KOPT-K1 (cell line): Measurements from ENCODE around the gene CD1D.
"Not testable (repeated sequence)": the region's sequence is repeated elsewhere in the genome, so short reads cannot be mapped to it uniquely, and the experiment has no call there.

Experiments
- H3K27ac ChIP-seq: fragments of 200-600 bp; sonication (generic); 2 replicates; pipeline ENCODE4 v1.5.1; 2016; ENCODE audit warnings: antibody characterized with exemption, mild to moderate bottlenecking, low read depth, low read length; ENCODE audit not compliant: poor library complexity, severe bottlenecking
- H3K36me3 ChIP-seq: fragments of 200-600 bp; sonication (generic); 2 replicates; pipeline ENCODE4 v1.5.1; 2017; ENCODE audit warnings: antibody characterized with exemption, mild to moderate bottlenecking, low read length, moderate library complexity; ENCODE audit not compliant: insufficient read depth
- H3K9me3 ChIP-seq: fragments of 200-600 bp; sonication (generic); 2 replicates; pipeline ENCODE4 v1.5.1; 2017; ENCODE audit warnings: antibody characterized with exemption, low read length, mild to moderate bottlenecking; ENCODE audit not compliant: insufficient read depth, poor library complexity, severe bottlenecking

The CD1D gene

DNA sequence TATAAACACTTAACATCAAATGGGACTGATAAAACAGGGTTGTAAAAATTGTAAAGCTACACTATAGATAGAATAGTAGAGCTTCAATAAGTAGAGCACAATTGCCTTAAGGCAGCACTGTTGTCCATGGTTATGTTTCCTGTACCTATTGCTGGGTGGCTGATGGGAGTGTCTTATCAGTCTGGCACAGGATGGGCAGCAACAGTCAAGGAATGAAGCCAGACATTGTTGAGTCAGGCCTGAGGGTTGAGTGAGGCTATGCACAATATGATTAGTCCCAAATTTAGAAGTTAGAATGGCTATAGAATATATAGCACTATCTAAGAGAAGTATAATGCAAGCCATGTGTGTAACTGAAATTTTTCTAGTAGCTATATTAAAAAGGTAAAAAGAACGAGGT lies 25.0 kb upstream of the CD1D start:
- H3K9me3 ChIP-seq = no peaks in the 10 kb centered on the region
- H3K27ac ChIP-seq = no peak overlapping the region
- H3K36me3 ChIP-seq = no peaks in the 10 kb centered on the region

DNA sequence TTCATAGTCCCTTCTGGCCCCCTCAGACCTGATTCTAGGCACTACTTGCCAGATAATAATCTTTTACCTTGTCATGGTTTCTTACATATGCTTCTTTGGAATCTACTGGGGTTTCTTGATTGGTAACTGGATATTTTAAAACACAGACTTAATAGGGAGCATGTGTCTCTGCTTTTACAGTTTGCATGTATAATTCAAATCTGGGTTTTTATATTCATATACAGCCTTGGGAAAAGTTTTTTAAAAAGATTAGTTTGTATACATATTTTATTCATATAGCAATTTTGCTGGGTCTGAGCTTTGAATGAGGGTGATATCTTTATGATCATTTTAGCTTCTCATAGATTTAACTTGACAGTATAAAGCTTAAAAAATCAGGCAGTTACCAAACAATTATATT lies 21.1 kb upstream of the CD1D start:
- no peaks in the 10 kb centered on the region for H3K9me3 ChIP-seq
- no peak overlapping the region for H3K27ac ChIP-seq

GRCh38 chr1:158161446-158161845 lies 19.2 kb upstream of the CD1D start:
- Histone ChIP-seq H3K9me3 (peaks cover 8% of the 10 kb centered on the region), H3K27ac (no peak overlapping the region), H3K36me3 (no peaks in the 10 kb centered on the region)

More for the DNA sequence above, 21.1 kb upstream of the CD1D start:
- H3K36me3 ChIP-seq = no peaks in the 10 kb centered on the region

DNA sequence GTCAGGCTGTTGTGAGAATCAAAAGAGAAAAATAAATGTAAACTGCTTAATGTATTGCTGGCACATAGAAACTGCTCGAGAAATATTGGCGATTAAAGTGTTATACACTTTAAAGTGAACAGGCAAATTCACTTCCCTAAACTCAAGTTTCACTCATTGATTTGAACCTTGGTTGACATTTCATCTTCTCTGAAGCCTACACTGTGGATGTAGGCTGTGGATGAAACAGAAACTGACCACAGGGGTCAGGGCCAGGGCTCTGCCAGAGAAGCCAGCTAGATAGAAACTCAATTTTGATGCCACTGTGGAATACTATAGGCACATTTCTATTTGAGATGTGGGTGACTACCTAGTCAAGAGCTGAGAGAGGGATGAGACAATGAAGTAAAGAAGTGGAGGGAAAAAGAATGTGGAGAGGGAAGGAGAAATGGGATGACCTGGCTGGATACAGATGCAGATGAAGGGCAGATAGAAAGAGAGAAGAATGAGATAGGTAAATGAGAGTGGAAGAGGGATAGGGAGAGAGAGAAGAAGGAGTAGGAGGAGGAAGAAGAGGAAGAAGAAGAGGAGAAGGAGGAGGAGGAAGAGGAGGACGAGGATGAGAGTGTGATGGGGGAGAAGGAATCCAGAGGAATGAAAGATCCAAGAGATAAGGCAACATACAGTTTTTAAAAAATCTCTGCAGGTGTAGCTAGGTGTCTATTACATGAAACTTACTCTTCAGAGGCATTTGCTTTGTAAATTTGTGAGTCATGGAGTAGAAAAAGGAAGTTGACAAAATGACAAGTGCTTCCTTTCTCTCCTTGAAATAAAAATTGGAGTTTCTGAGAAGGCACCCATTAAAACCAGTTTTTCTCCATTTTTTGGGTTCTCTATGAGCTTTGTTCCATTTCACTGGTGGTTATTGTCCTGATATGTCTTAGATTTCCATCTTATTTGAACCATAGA lies 17.4 kb upstream of the CD1D start:
- Histone ChIP-seq H3K36me3 (no peaks in the 10 kb centered on the region), H3K9me3 (peaks cover 8% of the 10 kb centered on the region), H3K27ac (no peak overlapping the region)

- H3K36me3 ChIP-seq = no peaks in the 10 kb centered on the region
- H3K27ac ChIP-seq = no peak overlapping the region
- peaks cover 8% of the 10 kb centered on the region for H3K9me3 ChIP-seq
Measured at GRCh38 chr1:158169105-158169504, 11.6 kb upstream of the CD1D start.

DNA sequence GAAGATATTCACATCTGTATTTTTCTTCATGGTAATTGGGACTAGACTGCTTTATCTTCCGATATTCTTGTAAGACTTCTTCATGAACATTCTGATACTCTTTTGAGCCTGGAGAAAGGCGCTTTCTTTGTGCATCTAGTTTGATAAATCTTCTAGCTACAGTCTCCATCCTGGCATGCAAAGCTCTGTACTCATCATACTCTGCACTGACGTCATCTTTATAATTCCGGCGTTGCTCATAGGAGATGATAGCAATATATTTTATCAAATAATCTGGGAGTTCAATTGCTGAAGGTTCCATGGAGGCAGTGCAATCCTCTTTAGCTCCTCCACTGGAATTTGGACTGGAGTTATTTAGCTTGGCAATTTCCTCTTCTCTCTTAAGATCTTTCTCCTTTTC lies 4.8 kb upstream of the CD1D start:
- H3K27ac ChIP-seq, H3K36me3 ChIP-seq, H3K9me3 ChIP-seq: not testable (repeated sequence)

GRCh38 chr1:158176399-158176798 lies 4.3 kb upstream of the CD1D start:
- no peaks in the 10 kb centered on the region for H3K9me3 ChIP-seq
- H3K36me3 ChIP-seq = no peaks in the 10 kb centered on the region
- no peak overlapping the region for H3K27ac ChIP-seq

DNA sequence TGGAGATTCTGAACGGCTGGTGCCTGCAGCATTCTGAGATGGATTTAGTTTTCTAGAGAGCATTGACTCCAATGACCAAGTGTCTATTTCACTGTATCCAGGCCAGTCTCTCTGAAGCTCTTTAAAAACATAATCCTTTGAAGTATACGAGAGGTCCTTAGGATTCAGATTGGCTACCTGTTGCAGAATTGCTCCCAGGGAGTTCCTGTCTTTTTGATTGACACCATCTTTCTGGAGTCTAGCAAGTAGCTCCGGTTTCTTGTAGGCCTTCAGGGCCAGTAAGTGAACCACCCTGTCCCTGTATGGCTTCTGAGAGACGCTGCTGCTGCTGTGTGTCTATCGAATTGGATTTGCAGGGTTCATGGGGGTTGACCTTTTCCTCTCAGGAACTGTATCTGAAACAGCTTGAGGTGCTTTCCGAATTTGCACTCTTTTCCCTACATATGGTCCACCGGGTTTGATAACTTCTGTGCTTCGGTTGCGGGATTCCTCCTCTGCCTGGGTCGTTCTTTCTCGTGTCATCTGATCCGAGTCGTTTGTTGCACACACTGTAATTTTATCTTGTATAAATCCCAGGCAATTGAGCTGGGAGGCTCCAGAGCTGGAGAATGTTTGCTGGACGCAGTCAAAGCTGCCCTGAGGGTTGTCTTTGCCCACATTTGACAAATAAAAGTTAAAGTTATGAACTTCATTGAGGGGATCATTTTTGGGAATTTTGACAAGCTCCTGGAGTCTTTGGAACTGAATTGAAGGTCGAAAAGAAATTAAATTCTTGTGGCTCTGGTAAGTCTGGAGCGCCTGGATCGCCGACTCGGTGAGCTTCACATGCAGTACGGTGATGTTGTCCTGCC lies 3.6 kb upstream of the CD1D start:
- not testable (repeated sequence) for H3K27ac ChIP-seq, H3K36me3 ChIP-seq, H3K9me3 ChIP-seq

DNA sequence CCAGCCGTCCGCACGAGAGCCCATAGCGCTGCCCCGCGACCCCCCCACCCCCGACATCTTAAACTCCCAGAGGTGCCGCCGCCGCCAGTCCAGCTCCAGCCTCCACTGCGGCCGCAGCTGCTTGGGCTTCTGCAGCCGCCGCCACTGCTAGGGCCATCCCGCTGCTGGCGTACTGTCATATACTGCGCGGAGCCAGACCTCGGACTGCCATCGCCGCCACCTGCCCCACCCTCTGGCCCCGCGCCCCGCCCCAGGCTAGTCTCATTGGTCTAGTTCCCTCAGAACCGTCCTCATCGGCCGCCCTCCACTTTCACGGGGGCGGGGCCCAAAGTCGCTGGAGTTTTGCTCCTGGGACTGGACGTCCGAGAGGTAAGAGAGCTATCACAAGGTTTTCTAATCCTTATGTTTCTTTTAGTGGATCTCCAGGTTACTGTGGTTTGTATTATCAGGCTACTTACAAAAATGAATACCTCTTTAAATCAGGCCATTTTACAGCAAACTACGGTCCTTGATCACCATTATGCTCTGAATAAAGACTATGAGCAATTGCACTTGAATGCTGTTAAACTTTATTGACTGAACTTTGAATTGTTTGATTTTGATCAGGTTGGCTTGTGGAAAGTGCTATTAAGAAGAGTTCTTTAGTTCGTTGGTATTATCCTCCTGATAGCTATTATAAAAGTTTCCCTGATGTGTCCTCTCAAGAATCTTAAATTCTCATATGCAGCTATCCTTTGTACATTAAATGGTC lies 2.8 kb upstream of the CD1D start:
- H3K27ac ChIP-seq = no peak overlapping the region
- H3K36me3 ChIP-seq = no peaks in the 10 kb centered on the region
- H3K9me3 ChIP-seq = no peaks in the 10 kb centered on the region

GRCh38 chr1:158179301-158180041 lies 1.2 kb upstream of the CD1D start:
- Histone ChIP-seq H3K9me3 (no peaks in the 10 kb centered on the region), H3K27ac (peak overlapping the region; percentile 15), H3K36me3 (no peaks in the 10 kb centered on the region)

GRCh38 chr1:158181577-158181922 lies 855 bp downstream of the CD1D start:
- H3K36me3 ChIP-seq = no peaks in the 10 kb centered on the region
- no peaks in the 10 kb centered on the region for H3K9me3 ChIP-seq
- H3K27ac ChIP-seq = peak overlapping the region; percentile 66

DNA sequence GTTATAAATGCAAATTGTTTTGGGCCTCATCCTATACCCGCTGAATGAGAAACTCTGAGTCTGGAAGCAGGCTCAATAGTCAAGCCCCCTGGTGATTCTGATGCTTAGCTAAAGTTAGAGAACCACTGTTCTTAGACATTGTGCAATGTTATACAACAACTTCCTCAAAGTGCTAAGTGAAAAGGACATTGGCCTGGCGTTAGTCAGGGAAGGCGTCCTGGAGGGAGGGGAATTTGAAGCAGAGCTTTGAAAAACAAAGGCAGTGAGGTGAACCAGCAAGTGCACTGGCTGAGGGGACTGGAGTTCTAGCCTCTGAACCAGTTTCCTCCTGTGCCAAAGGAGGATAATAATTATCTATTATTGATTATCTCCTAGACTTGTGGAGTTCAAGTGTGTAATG lies 5.1 kb downstream of the CD1D start:
- Histone ChIP-seq H3K36me3 (no peaks in the 10 kb centered on the region), H3K27ac (no peak overlapping the region)

GRCh38 chr1:158186180-158186579 lies 5.5 kb downstream of the CD1D start:
- Histone ChIP-seq H3K27ac (no peak overlapping the region), H3K9me3 (no peaks in the 10 kb centered on the region), H3K36me3 (no peaks in the 10 kb centered on the region)

More for the DNA sequence above, 5.1 kb downstream of the CD1D start:
- no peaks in the 10 kb centered on the region for H3K9me3 ChIP-seq

DNA sequence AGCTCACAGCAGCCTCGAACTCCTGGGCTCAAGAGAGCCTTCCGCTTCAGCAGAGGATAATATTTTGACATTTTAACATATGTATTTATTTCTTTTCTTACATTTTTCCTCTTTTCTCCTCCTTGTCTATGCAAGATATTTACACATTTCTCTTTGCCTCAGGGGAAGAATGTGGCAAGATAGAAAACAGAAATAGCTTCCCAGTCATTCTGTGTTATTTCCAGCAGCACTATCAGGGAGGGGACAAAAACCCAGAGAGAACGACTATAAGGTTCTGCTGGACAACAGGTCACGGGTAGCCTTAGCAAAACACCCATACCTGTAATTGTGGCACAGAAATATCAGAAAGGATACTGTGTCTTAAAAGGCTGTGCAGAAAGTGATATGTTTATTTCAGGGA lies 7.9 kb downstream of the CD1D start:
- Histone ChIP-seq H3K27ac (no peak overlapping the region), H3K9me3 (peaks cover 7% of the 10 kb centered on the region)

More for the DNA sequence above, 7.9 kb downstream of the CD1D start:
- no peaks in the 10 kb centered on the region for H3K36me3 ChIP-seq
